H1 (cell line): ENCODE results near the gene PLXND1. TPM values are rescaled to one million over a fixed set of nuclear protein-coding genes. Genes with fewer than 3 reads are reported as not detected.
"Not testable (repeated sequence)": the region's sequence is repeated elsewhere in the genome, so short reads cannot be mapped to it uniquely, and the experiment has no call there.

ENCODE experiments used
- CTCF ChIA-PET: fragments of 300-600 bp; sonication (Branson Sonifier 250); formaldehyde crosslinking; loops from one replicate; lab custom pipeline; 2021; ENCODE audit not compliant: partially characterized antibody; lab: Charles Lee
- POLR2A ChIA-PET: fragments of 300-600 bp; sonication (Branson Sonifier 250); formaldehyde crosslinking; loops from one replicate; lab custom pipeline; 2021; ENCODE audit warnings: inconsistent platforms; ENCODE audit not compliant: partially characterized antibody; lab: Charles Lee
- DNase-seq, 2 experiments: peaks; one replicate each; pipeline versions ENCODE4 v3.0.0 to v3.0.0-alpha.2; 2010 to 2022; ENCODE audit warnings: low spot score in 2 of 2, low read depth in 1 of 2, mixed read lengths in 1 of 2
- FAIRE-seq: peaks from 2 replicates; lab custom pipeline; 2011; peaks lifted over from hg19 to GRCh38; lab: Jason Lieb, UNC
- H2AFZ ChIP-seq: 2 replicates; pipeline ENCODE4 v1.8.1; 2012; ENCODE audit warnings: low read length, inconsistent platforms
- H2AK5ac ChIP-seq: 2 replicates; pipeline ENCODE4 v1.6.1; 2013; ENCODE audit warnings: low read depth, low read length
- H2BK120ac ChIP-seq: replicated peaks from 2 replicates; pipeline ENCODE3; 2013; ENCODE audit warnings: low read depth, low read length, inconsistent platforms
- H2BK12ac ChIP-seq: 2 replicates; pipeline ENCODE4 v1.6.1; 2013; ENCODE audit warnings: low read depth, low read length
- H2BK15ac ChIP-seq: 2 replicates; pipeline ENCODE4 v1.6.1; 2013; ENCODE audit warnings: low read length
- H2BK20ac ChIP-seq: 2 replicates; pipeline ENCODE4 v1.6.1; 2013; ENCODE audit warnings: low read length
- H2BK5ac ChIP-seq: 2 replicates; pipeline ENCODE4 v1.6.1; 2013; ENCODE audit warnings: low read depth, low read length
- H3K14ac ChIP-seq: 2 replicates; pipeline ENCODE4 v1.6.1; 2013; ENCODE audit warnings: inconsistent platforms; ENCODE audit not compliant: insufficient read length
- H3K18ac ChIP-seq: 2 replicates; pipeline ENCODE4 v1.6.1; 2013; ENCODE audit warnings: low read length; ENCODE audit errors: extremely low read depth
- H3K23ac ChIP-seq: 2 replicates; pipeline ENCODE4 v1.6.1; 2013; ENCODE audit warnings: inconsistent platforms; ENCODE audit not compliant: insufficient read length
- H3K23me2 ChIP-seq: 2 replicates; pipeline ENCODE4 v1.6.1; 2013; ENCODE audit warnings: low read depth, low read length
- H3K27ac ChIP-seq: 2 replicates; pipeline ENCODE4 v1.6.1; 2011; ENCODE audit warnings: low read depth, low read length, inconsistent platforms
- H3K27me3 ChIP-seq, 4 experiments: replicated peaks in 1 of 4; 1 replicate in 1 of 4; 2 replicates in 3 of 4; pipeline versions ENCODE4 v1.6.1 to v1.8.1; 2011 to 2013; ENCODE audit warnings: low read length in 3 of 4, mild to moderate bottlenecking in 3 of 4, inconsistent platforms in 2 of 4, mixed read lengths in 2 of 4, moderate library complexity in 1 of 4; ENCODE audit not compliant: control insufficient read depth in 3 of 4, insufficient read depth in 3 of 4; ENCODE audit errors: extremely low read depth in 1 of 4
- H3K36me3 ChIP-seq, 4 experiments: 2 replicates each; pipeline versions ENCODE4 v1.6.1 to v1.8.1; 2011 to 2013; ENCODE audit warnings: mild to moderate bottlenecking in 4 of 4, low read length in 3 of 4, moderate library complexity in 2 of 4, control low read depth in 1 of 4, inconsistent platforms in 1 of 4; ENCODE audit not compliant: insufficient read depth in 4 of 4, control insufficient read depth in 2 of 4
- H3K4ac ChIP-seq: replicated peaks from 2 replicates; pipeline ENCODE3; 2013; ENCODE audit warnings: low read length, low read depth, mixed read lengths, inconsistent platforms; ENCODE audit not compliant: insufficient read length
- H3K4me1 ChIP-seq, 4 experiments: replicated peaks in 1 of 4; 1 replicate in 1 of 4; 2 replicates in 3 of 4; pipeline versions ENCODE4 v1.6.1 to v1.8.1; 2011 to 2013; ENCODE audit warnings: low read length in 3 of 4, inconsistent platforms in 2 of 4, mixed read lengths in 1 of 4; ENCODE audit not compliant: insufficient read depth in 4 of 4, control insufficient read depth in 3 of 4
- H3K4me2 ChIP-seq, 2 experiments: 2 replicates each; pipeline versions ENCODE4 v1.6.1 to v1.8.1; 2011 to 2013; ENCODE audit warnings: low read depth in 2 of 2, low read length in 2 of 2, control low read depth in 1 of 2, inconsistent platforms in 1 of 2, mild to moderate bottlenecking in 1 of 2; ENCODE audit not compliant: insufficient read depth in 1 of 2
- H3K4me3 ChIP-seq, 4 experiments: fragments of 200-600, 300-600 bp in 1 of 4; sonication (generic), shearing (Covaris generic), sonication (Bioruptor Twin) in 1 of 4; 2 replicates each; pipeline versions ENCODE4 v1.5.1 to v1.8.1; 2011 to 2016; ENCODE audit warnings: low read length in 4 of 4, low read depth in 3 of 4, control low read depth in 2 of 4, inconsistent platforms in 2 of 4, mild to moderate bottlenecking in 2 of 4, mixed read lengths in 1 of 4, moderate library complexity in 1 of 4; ENCODE audit not compliant: insufficient read depth in 2 of 4; ENCODE audit errors: extremely low read depth in 1 of 4
- H3K56ac ChIP-seq: replicated peaks from 2 replicates; pipeline ENCODE3; 2013; ENCODE audit warnings: low read depth, mild to moderate bottlenecking, mixed read lengths, low read length, inconsistent platforms; ENCODE audit not compliant: insufficient read length
- H3K79me1 ChIP-seq: 2 replicates; pipeline ENCODE4 v1.6.1; 2013; ENCODE audit warnings: low read depth, low read length, control low read depth
- H3K79me2 ChIP-seq, 2 experiments: 2 replicates each; pipeline versions ENCODE4 v1.6.1 to v1.8.1; 2012 to 2013; ENCODE audit warnings: low read length in 2 of 2, mild to moderate bottlenecking in 2 of 2, inconsistent platforms in 1 of 2; ENCODE audit not compliant: insufficient read depth in 2 of 2, control insufficient read depth in 1 of 2
- H3K9ac ChIP-seq, 4 experiments: replicated peaks in 1 of 4; 1 replicate in 1 of 4; 2 replicates in 3 of 4; pipeline versions ENCODE4 v1.6.1 to v1.8.1; 2011 to 2013; ENCODE audit warnings: low read depth in 3 of 4, low read length in 3 of 4, control low read depth in 2 of 4, mild to moderate bottlenecking in 2 of 4, moderate library complexity in 2 of 4, inconsistent platforms in 1 of 4; ENCODE audit errors: extremely low read depth in 1 of 4
- H3K9me3 ChIP-seq, 2 experiments: 2 replicates each; pipeline versions ENCODE4 v1.6.1 to v1.8.1; 2012 to 2013; ENCODE audit warnings: mild to moderate bottlenecking in 2 of 2, moderate library complexity in 2 of 2, control low read depth in 1 of 2, inconsistent platforms in 1 of 2, low read depth in 1 of 2, low read length in 1 of 2, mixed read lengths in 1 of 2; ENCODE audit not compliant: insufficient read depth in 2 of 2
- H4K20me1 ChIP-seq, 2 experiments: replicated peaks in 1 of 2; 2 replicates each; pipeline versions ENCODE3 to v1.8.1; 2011 to 2013; ENCODE audit warnings: inconsistent platforms in 2 of 2, low read length in 2 of 2, mild to moderate bottlenecking in 1 of 2; ENCODE audit not compliant: insufficient read depth in 2 of 2, control insufficient read depth in 1 of 2
- H4K5ac ChIP-seq: 2 replicates; pipeline ENCODE4 v1.6.1; 2013; ENCODE audit warnings: low read length, low read depth, mixed read lengths, inconsistent platforms; ENCODE audit not compliant: insufficient read length
- H4K8ac ChIP-seq: 2 replicates; pipeline ENCODE4 v1.8.0; 2013; ENCODE audit warnings: mild to moderate bottlenecking, moderate library complexity, low read length, inconsistent platforms; ENCODE audit not compliant: insufficient read depth; ENCODE audit errors: extremely low read depth
- H4K91ac ChIP-seq: replicated peaks from 2 replicates; pipeline ENCODE3; 2013; ENCODE audit warnings: low read length, mixed read lengths, inconsistent platforms; ENCODE audit not compliant: insufficient read length
- WGBS, 2 experiments: shearing (Covaris generic) in 1 of 2; methylation state at CpG; one replicate each; pipeline versions ENCODE4 v1.1.6 to v1.1.7; 2013 to 2015; ENCODE audit warnings: low lambda C conversion rate in 2 of 2, mixed read lengths in 2 of 2, inconsistent platforms in 1 of 2, low coverage in 1 of 2, missing lambda C conversion rate in 1 of 2; ENCODE audit not compliant: insufficient replicate concordance in 2 of 2, insufficient coverage in 1 of 2, insufficient read length in 1 of 2; ENCODE audit errors: extremely low coverage in 1 of 2, missing lambda C conversion rate in 1 of 2; 5-methylcytosine and 5-hydroxymethylcytosine counted together
- polyA plus RNA-seq, 7 experiments: library from polyadenylated mRNA; depleted of rRNA in 3 of 7; stranded (reverse) in 5 of 7; unstranded in 2 of 7; fragments of >200 nt in 5 of 7; fragments of 200-250 nt in 2 of 7; gene quantifications; 1 replicate in 5 of 7; 2 replicates in 1 of 7; 4 replicates in 1 of 7; pipeline versions ENCODE4 v1.2.1 to v1.2.3, GENCODE V29; 2011 to 2013; ENCODE audit warnings: missing spikeins in 2 of 7, mixed read lengths in 2 of 7
- total RNA-seq: library from RNA; stranded (reverse); fragmentation: NEBNext Ultra II Directional; extraction: Animal tissue kit (Norgen Biotek cat#: 25700); gene quantifications from 2 replicates; pipeline ENCODE4 v1.2.1, GENCODE V29; 2021

The PLXND1 gene
- total and polyA plus RNA-seq, 2 of the 8 experiments (the other 6 are each of a cell fraction or from before 2014, with no cell fraction given), result 17.7 to 66.4 TPM

DNA sequence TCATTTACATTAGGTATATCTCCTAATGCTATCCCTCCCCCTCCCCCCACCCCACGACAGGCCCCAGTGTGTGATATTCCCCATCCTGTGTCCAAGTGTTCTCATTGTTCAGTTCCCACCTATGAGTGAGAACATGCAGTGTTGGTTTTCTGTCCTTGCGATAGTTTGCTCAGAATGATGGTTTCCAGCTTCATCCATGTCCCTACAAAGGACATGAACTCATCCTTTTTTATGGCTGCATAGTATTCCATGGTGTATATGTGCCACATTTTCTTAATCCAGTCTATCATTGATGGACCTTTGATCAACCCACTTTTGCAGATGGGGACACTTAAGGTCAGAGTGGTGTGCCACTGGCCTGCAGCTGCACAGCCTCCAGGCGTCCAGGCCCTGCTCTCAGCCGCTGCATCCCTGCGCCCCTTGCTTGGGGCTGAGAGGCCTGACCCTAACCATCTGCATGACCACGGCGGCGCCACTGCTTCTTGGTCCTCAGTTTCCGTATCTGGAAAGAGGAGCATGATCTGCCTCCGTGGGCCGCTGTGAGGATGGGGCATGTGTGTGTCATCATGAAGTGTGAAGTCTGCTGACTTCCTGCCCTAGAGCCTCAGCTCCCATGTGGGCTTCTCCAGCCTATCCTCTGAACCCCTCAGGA, 4.4 kb upstream of the PLXND1 start:
- H3K36me3 ChIP-seq, H3K23me2 ChIP-seq, H4K5ac ChIP-seq, H3K79me2 ChIP-seq, DNase-seq, H4K8ac ChIP-seq, H3K27ac ChIP-seq, H3K14ac ChIP-seq, H4K20me1 ChIP-seq, POLR2A ChIA-PET, H3K56ac ChIP-seq, H3K4me3 ChIP-seq, H3K79me1 ChIP-seq, FAIRE-seq, H3K9me3 ChIP-seq, H3K23ac ChIP-seq, H3K9ac ChIP-seq, H2AFZ ChIP-seq, H3K4me2 ChIP-seq: not testable (repeated sequence)
- Histone ChIP-seq H3K4me1 (peaks cover 0 to 23% (median 21%) of the 10 kb centered on the region in 4 experiments; a peak in 6 of 7 replicates), H3K18ac (peak overlapping the region; percentile 48; the same call in 1 of the 2 replicates), H4K91ac (peak overlapping the region; percentile 90), H2AK5ac (peak overlapping the region; percentile 83; the same call in 1 of the 2 replicates), H3K27me3 (peaks cover 3 to 12% (median 6%) of the 10 kb centered on the region in 4 experiments; a peak in 6 of 7 replicates), H3K4ac (peak overlapping the region; percentile 28), H2BK120ac (peak overlapping the region; percentile 92), H2BK12ac (peak overlapping the region; percentile 85; the same call in 1 of the 2 replicates), H2BK20ac (peak overlapping the region; percentile 95; the same call in 1 of the 2 replicates), H2BK15ac (peak overlapping the region; percentile 92; the same call in 1 of the 2 replicates), H2BK5ac (peak overlapping the region; percentile 95; the same call in 1 of the 2 replicates)
- CTCF ChIA-PET, result interaction anchor here (1.0 to 1.6 kb wide), 2 partner anchors 219 to 221 kb away, joined by 3 read pairs; no protein-coding TSS in a partner anchor
- WGBS, 2 experiments, result 95% methylated on average over 10 of the region's 11 CpGs; no CpG with 5 or more reads in 1 of the 2 experiments
